Esophagus squamous epithelium (tissue), 4 donors: ENCODE results near the gene CNTF.

Experiments used
- POLR2A ChIP-seq, 4 donors: fragments of 450-650 bp; IDR thresholded peaks; one replicate each; pipeline ENCODE4 v1.6.1; 2017; ENCODE audit warnings: antibody characterized with exemption in 4 of 4, mild to moderate bottlenecking in 4 of 4, moderate library complexity in 3 of 4
- TF ChIP-seq, protein P1 (sequence below), 6 experiments: fragments of 450-650 bp in 4 of 6; fragments of 200-600 bp in 2 of 6; sonication (generic) in 2 of 6; IDR thresholded peaks; one replicate each; pipeline ENCODE4 v1.5.1; 2016 to 2019; ENCODE audit warnings: antibody characterized with exemption in 6 of 6, mild to moderate bottlenecking in 4 of 6, moderate library complexity in 4 of 6

DNA sequence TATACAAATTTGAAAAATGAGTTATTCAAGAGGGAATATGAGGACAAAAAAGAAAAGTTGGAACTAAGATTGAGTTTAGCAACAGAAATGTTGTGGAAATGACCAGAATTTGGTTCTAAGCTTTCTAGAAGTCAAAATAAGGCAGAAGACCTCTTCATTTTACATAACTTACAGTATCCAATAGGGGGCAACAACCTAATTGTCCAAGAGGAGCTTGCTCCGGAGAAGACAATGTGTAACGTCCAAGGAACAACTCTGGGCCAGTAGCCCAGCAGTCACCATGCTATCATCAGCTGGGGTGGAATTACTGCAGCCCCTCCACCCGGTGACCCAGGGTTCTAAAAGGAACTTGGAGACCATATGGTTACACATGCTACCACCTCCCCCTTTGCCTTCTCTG, 14.1 kb downstream of the CNTF start:
- TF ChIP-seq, protein P1, sequence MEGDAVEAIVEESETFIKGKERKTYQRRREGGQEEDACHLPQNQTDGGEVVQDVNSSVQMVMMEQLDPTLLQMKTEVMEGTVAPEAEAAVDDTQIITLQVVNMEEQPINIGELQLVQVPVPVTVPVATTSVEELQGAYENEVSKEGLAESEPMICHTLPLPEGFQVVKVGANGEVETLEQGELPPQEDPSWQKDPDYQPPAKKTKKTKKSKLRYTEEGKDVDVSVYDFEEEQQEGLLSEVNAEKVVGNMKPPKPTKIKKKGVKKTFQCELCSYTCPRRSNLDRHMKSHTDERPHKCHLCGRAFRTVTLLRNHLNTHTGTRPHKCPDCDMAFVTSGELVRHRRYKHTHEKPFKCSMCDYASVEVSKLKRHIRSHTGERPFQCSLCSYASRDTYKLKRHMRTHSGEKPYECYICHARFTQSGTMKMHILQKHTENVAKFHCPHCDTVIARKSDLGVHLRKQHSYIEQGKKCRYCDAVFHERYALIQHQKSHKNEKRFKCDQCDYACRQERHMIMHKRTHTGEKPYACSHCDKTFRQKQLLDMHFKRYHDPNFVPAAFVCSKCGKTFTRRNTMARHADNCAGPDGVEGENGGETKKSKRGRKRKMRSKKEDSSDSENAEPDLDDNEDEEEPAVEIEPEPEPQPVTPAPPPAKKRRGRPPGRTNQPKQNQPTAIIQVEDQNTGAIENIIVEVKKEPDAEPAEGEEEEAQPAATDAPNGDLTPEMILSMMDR (IDR thresholded peaks at IDR 0.05): no peak
- TF ChIP-seq POLR2A (IDR thresholded peaks at IDR 0.05): no peak
